Nephron progenitor cell (in vitro differentiated cells): ENCODE data around the gene PLA2R1.
"Not testable (repeated sequence)": the region's sequence is repeated elsewhere in the genome, so short reads cannot be mapped to it uniquely, and the experiment has no call there.

Experiments used
- DNase-seq: peaks from one replicate; pipeline ENCODE4 v3.0.0; 2021
- H3K27ac Mint-ChIP-seq: 2 replicates; pipeline ENCODE4 v1.8.0; 2021; ENCODE audit warnings: mild to moderate bottlenecking, moderate library complexity, mixed read lengths
- H3K27me3 Mint-ChIP-seq: 2 replicates; pipeline ENCODE4 v1.8.0; 2021; ENCODE audit warnings: mild to moderate bottlenecking, low read depth, mixed read lengths; ENCODE audit not compliant: poor library complexity
- H3K36me3 Mint-ChIP-seq: 2 replicates; pipeline ENCODE4 v1.8.0; 2021; ENCODE audit warnings: low read depth, mixed read lengths
- H3K4me1 Mint-ChIP-seq: 2 replicates; pipeline ENCODE4 v1.8.0; 2021; ENCODE audit warnings: mixed read lengths
- H3K4me3 Mint-ChIP-seq: 2 replicates; pipeline ENCODE4 v1.8.0; 2021; ENCODE audit warnings: mild to moderate bottlenecking, moderate library complexity, mixed read lengths
- H3K9me3 Mint-ChIP-seq: 2 replicates; pipeline ENCODE4 v1.8.0; 2021; ENCODE audit warnings: mild to moderate bottlenecking, moderate library complexity, mixed read lengths
- TF ChIP-seq, protein P1 (sequence below): fragments of 200-600 bp; sonication (generic); IDR thresholded peaks from 2 replicates; pipeline ENCODE4 v1.5.0; 2021; ENCODE audit warnings: antibody characterized with exemption

The PLA2R1 gene

GRCh38 chr2:160043265-160043664 is 19.1 kb downstream of the PLA2R1 start:
- TF ChIP-seq, protein P1, sequence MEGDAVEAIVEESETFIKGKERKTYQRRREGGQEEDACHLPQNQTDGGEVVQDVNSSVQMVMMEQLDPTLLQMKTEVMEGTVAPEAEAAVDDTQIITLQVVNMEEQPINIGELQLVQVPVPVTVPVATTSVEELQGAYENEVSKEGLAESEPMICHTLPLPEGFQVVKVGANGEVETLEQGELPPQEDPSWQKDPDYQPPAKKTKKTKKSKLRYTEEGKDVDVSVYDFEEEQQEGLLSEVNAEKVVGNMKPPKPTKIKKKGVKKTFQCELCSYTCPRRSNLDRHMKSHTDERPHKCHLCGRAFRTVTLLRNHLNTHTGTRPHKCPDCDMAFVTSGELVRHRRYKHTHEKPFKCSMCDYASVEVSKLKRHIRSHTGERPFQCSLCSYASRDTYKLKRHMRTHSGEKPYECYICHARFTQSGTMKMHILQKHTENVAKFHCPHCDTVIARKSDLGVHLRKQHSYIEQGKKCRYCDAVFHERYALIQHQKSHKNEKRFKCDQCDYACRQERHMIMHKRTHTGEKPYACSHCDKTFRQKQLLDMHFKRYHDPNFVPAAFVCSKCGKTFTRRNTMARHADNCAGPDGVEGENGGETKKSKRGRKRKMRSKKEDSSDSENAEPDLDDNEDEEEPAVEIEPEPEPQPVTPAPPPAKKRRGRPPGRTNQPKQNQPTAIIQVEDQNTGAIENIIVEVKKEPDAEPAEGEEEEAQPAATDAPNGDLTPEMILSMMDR = no peak
- peaks cover 12% of the 10 kb centered on the region for H3K4me1 Mint-ChIP-seq
- H3K36me3 Mint-ChIP-seq = no peaks in the 10 kb centered on the region
- H3K27ac Mint-ChIP-seq = no peak overlapping the region
- peaks cover 11% of the 10 kb centered on the region for H3K27me3 Mint-ChIP-seq
- DNase-seq = no peak
- H3K4me3 Mint-ChIP-seq = no peak overlapping the region
- no peaks in the 10 kb centered on the region for H3K9me3 Mint-ChIP-seq

DNA sequence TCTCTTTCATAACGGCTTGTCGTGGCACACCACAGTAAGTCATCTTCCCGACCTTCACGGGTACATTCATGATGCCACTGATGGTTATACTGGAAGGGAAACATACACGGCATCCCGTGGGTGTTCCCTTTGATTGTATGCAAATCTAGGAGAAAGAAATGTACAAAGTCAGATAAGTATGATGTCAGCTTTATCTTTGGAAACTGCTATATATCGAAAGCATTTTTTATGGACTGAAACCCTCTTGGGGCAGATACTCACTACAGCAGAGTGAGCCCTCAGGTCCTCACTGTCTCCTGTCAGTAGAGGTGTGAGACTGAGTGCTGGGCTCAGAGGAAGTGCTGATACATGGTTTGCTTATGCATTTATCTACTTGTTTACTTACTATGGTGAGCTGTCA is 20.4 kb downstream of the PLA2R1 start:
- peaks cover 11% of the 10 kb centered on the region for H3K27me3 Mint-ChIP-seq
- H3K4me1 Mint-ChIP-seq = peaks cover 12% of the 10 kb centered on the region
- H3K9me3 Mint-ChIP-seq = no peaks in the 10 kb centered on the region
- no peaks in the 10 kb centered on the region for H3K36me3 Mint-ChIP-seq
- no peak overlapping the region for H3K4me3 Mint-ChIP-seq
- TF ChIP-seq, protein P1 = no peak
- no peak overlapping the region for H3K27ac Mint-ChIP-seq
- no peak for DNase-seq

DNA sequence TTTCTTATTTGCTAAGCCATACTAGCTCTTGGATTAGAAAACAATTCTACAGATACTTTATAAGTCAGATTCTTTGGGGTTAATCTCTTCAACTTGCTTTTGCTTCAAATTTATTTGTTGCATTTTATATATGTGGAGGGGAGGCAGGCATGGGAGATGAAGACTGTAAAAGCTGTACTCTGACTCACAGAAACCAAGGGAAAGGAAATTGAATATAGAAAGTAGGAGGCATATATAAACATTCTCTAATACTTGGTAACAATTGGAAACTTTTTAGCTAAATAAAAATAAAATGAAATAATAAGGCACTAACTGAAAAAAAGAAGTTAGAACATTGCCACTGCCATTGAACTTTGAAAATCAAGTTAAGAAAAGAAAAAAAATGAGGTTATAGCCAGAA is 21.3 kb downstream of the PLA2R1 start:
- TF ChIP-seq, protein P1 = no peak
- no peak overlapping the region for H3K27ac Mint-ChIP-seq
- no peaks in the 10 kb centered on the region for H3K9me3 Mint-ChIP-seq
- H3K4me1 Mint-ChIP-seq = peaks cover 12% of the 10 kb centered on the region
- DNase-seq = no peak
- peaks cover 11% of the 10 kb centered on the region for H3K27me3 Mint-ChIP-seq
- H3K36me3 Mint-ChIP-seq = no peaks in the 10 kb centered on the region
- H3K4me3 Mint-ChIP-seq = no peak overlapping the region

DNA sequence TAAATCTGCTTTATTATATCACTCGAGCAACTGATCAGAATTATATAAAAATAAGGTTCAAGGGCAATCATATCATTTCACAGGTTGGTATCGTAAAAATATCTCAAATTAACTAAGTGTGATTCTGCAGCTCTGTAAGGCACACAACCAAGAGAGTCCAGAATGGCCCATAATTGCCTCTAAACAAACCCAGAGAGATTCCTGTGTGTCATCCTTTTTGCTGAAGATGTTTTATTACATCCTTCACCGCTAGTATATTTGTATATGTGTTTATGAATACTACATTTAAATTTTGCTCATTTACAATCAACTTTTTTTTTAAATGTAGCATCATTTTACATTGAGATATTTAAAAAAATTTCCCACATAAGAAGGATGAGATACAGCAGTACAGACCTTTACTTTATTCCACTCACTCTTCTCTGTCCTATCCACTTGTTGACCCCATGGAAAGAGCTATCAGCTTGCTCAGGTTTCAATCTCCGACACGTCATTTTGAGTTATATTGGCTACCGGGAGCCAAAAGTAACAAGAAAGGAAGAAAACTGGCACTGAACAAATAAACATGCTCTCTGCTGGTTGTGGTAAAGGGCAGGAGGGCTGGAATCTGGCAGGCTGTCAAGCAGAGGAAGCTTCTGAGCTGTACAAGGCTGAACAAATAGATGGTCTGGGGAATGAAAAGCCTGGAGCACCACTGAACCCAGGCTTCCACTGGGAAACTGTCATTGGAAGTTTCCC is 23.1 kb downstream of the PLA2R1 start:
- Mint-ChIP-seq H3K36me3 (no peaks in the 10 kb centered on the region), H3K27ac (peak overlapping the region; percentile 58), H3K4me3 (no peak overlapping the region), H3K27me3 (peaks cover 14% of the 10 kb centered on the region), H3K4me1 (peaks cover 12% of the 10 kb centered on the region), H3K9me3 (no peaks in the 10 kb centered on the region)
- no peak for DNase-seq
- TF ChIP-seq, protein P1 = no peak

GRCh38 chr2:160038662-160039061 is 23.8 kb downstream of the PLA2R1 start:
- H3K4me1 Mint-ChIP-seq = peaks cover 12% of the 10 kb centered on the region
- not testable (repeated sequence) for H3K36me3 Mint-ChIP-seq, DNase-seq, H3K4me3 Mint-ChIP-seq, H3K27ac Mint-ChIP-seq, H3K9me3 Mint-ChIP-seq
- peaks cover 11% of the 10 kb centered on the region for H3K27me3 Mint-ChIP-seq

DNA sequence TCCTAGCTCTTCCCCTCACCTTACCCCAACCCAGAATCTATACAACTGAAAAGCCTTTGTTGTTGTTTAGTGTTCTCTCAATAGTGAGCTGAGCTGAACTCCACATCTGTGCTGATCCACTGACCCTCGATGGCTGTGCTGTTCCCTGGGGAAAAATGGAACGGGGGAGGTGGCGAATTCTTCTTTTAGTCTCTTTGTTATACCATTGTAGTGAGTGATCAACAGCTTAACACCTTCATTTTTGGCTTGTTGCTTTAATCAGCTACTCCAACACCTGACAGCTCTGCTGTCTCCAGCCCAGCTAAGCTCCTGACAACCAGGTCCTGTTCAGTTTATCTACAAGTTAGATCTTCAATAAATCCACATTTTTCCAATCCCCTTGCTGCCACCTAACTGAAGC is 25.7 kb downstream of the PLA2R1 start:
- peaks cover 12% of the 10 kb centered on the region for H3K4me1 Mint-ChIP-seq
- DNase-seq = no peak
- H3K9me3 Mint-ChIP-seq = no peaks in the 10 kb centered on the region
- peaks cover 3% of the 10 kb centered on the region for H3K27me3 Mint-ChIP-seq
- H3K36me3 Mint-ChIP-seq = no peaks in the 10 kb centered on the region
- TF ChIP-seq, protein P1 = no peak
- H3K4me3 Mint-ChIP-seq = no peak overlapping the region
- no peak overlapping the region for H3K27ac Mint-ChIP-seq
